HEK293T (cell line): ENCODE measurements around the gene C6orf15.

Source experiments
- ARNT ChIP-seq: fragments of 450-650 bp; IDR thresholded peaks from 2 replicates; pipeline ENCODE4 v1.6.1; 2017; ENCODE audit warnings: mild to moderate bottlenecking
- BHLHE40 ChIP-seq: fragments of 450-650 bp; IDR thresholded peaks from 2 replicates; pipeline ENCODE4 v1.6.1; 2016; ENCODE audit warnings: mild to moderate bottlenecking, moderate library complexity, borderline replicate concordance
- FOXM1 ChIP-seq: fragments of 450-650 bp; IDR thresholded peaks from 2 replicates; pipeline ENCODE4 v1.6.1; 2017; ENCODE audit warnings: mild to moderate bottlenecking, borderline replicate concordance
- HDGF ChIP-seq: fragments of 450-650 bp; IDR thresholded peaks from 2 replicates; pipeline ENCODE4 v1.6.1; 2017; ENCODE audit warnings: antibody characterized with exemption, borderline replicate concordance
- NFRKB ChIP-seq: fragments of 450-650 bp; IDR thresholded peaks from 2 replicates; pipeline ENCODE4 v1.6.1; 2016; ENCODE audit warnings: mild to moderate bottlenecking, moderate library complexity
- TARDBP ChIP-seq: fragments of 450-650 bp; IDR thresholded peaks from 2 replicates; pipeline ENCODE4 v1.6.1; 2016

DNA sequence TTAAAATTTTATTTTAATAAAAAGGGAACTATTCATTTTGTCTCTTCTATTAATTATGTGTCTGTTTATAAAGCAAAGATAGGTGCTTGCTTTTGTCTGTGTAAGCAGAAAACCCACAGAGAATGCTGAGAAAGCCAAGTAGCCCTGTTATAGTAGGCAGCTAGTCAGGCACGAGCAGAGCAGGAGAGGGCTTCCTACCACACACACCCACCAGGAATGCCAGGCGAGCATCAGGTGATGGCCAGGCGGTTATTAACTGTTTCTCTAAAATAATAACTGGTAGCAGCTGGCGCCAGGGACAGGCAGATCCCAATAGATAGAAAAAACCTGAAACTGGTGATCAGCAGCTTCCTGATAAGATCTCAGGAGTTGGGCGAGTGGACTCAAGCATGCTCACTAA lies 15.7 kb downstream of the C6orf15 start:
- no peak for TF ChIP-seq BHLHE40
- no peak for TF ChIP-seq ARNT
- TF ChIP-seq HDGF: no peak
- no peak for TF ChIP-seq NFRKB
- TF ChIP-seq FOXM1: no peak
- no peak for TF ChIP-seq TARDBP
